AG04449 (cell line): ENCODE results near the gene LYVE1.

ENCODE experiments used
- CTCF ChIA-PET: fragments of 350-600 bp; formaldehyde crosslinking; extraction: SDS; loops from one replicate; lab custom pipeline; 2021; ENCODE audit warnings: antibody characterized with exemption; lab: Yijun Ruan, JAX
- POLR2A ChIA-PET: fragments of 400-600, 350-600 bp; formaldehyde crosslinking; extraction: SDS; loops from one replicate; lab custom pipeline; 2020; ENCODE audit warnings: antibody characterized with exemption, inconsistent platforms; lab: Yijun Ruan, JAX
- DNase-seq: peaks from one replicate; pipeline ENCODE4 v3.0.0-alpha.2; 2010; ENCODE audit warnings: low read depth, low spot score
- H3K4me3 ChIP-seq: 2 replicates; pipeline ENCODE4 v1.5.1; 2011; ENCODE audit warnings: low read depth, mild to moderate bottlenecking, control low read depth, low read length
- TF ChIP-seq, protein P1 (sequence below): IDR thresholded peaks from one replicate; pipeline ENCODE4 v1.5.1; 2011; ENCODE audit warnings: mild to moderate bottlenecking, moderate library complexity, low read length, control low read depth, inconsistent platforms; ENCODE audit not compliant: insufficient read depth; ENCODE audit errors: missing control alignments

Gene LYVE1, protein sequence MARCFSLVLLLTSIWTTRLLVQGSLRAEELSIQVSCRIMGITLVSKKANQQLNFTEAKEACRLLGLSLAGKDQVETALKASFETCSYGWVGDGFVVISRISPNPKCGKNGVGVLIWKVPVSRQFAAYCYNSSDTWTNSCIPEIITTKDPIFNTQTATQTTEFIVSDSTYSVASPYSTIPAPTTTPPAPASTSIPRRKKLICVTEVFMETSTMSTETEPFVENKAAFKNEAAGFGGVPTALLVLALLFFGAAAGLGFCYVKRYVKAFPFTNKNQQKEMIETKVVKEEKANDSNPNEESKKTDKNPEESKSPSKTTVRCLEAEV

DNA sequence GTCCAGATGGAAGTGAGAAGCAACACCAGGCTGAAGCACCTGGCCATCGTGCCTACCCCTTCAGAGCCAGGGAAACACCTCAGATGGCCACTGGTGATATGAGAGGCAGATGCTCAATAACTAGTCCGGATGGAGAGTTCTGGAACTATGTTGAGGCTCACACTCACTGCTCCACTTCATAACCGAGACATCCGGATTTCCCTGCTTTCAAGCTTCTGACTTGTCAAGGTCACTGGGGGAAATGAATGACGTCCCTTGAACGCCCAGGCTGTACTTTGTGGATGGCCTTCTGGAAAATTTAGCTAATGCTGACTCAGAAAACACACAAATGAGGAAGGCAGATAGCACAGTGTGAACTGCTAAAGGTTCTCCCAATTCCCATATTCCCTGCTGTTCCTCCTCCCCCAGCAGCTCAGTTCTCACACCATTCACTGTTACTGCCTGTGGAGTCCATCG lies at the start of gene LYVE1:
Gene LYVE1, minus strand, starts transcription at position 180 of the 456 bp plus-strand sequence. Its CDS starts 133 bp downstream, at position 47.
- ChIA-PET POLR2A (no interaction called here), CTCF (no interaction called here)
- no peak within 1 kb of the TSS for H3K4me3 ChIP-seq
- TF ChIP-seq, protein P1, sequence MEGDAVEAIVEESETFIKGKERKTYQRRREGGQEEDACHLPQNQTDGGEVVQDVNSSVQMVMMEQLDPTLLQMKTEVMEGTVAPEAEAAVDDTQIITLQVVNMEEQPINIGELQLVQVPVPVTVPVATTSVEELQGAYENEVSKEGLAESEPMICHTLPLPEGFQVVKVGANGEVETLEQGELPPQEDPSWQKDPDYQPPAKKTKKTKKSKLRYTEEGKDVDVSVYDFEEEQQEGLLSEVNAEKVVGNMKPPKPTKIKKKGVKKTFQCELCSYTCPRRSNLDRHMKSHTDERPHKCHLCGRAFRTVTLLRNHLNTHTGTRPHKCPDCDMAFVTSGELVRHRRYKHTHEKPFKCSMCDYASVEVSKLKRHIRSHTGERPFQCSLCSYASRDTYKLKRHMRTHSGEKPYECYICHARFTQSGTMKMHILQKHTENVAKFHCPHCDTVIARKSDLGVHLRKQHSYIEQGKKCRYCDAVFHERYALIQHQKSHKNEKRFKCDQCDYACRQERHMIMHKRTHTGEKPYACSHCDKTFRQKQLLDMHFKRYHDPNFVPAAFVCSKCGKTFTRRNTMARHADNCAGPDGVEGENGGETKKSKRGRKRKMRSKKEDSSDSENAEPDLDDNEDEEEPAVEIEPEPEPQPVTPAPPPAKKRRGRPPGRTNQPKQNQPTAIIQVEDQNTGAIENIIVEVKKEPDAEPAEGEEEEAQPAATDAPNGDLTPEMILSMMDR, result no peak
- no peak for DNase-seq

DNA sequence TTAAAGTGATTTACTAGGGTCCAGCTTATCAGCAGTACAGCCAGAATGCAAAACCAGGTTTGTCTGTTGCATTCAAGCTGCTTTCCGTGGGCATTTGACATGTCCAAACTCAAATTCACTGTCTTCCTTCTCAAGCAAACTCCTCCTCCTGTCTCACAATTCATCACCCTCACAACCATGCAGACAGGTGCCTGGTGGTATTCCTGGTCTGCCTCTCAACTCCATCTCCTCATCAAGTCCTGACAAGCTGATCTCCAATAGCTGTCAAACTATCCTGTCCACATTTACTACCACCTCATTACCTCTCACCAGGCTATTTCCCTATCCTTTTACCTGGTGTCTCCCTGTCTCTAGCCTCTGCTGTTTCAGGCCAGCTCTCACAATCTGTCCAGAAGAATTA lies 49.1 kb upstream of the LYVE1 start:
- TF ChIP-seq, protein P1, result no peak
- H3K4me3 ChIP-seq, result no peak overlapping the region
- ChIA-PET POLR2A (no interaction called here), CTCF (interaction anchor here (1.0 to 2.0 kb wide), 5 partner anchors 9 to 76 kb away, joined by 3 to 7 read pairs (median 4); partner anchors contain the start of gene RNF141)
- DNase-seq, result no peak

DNA sequence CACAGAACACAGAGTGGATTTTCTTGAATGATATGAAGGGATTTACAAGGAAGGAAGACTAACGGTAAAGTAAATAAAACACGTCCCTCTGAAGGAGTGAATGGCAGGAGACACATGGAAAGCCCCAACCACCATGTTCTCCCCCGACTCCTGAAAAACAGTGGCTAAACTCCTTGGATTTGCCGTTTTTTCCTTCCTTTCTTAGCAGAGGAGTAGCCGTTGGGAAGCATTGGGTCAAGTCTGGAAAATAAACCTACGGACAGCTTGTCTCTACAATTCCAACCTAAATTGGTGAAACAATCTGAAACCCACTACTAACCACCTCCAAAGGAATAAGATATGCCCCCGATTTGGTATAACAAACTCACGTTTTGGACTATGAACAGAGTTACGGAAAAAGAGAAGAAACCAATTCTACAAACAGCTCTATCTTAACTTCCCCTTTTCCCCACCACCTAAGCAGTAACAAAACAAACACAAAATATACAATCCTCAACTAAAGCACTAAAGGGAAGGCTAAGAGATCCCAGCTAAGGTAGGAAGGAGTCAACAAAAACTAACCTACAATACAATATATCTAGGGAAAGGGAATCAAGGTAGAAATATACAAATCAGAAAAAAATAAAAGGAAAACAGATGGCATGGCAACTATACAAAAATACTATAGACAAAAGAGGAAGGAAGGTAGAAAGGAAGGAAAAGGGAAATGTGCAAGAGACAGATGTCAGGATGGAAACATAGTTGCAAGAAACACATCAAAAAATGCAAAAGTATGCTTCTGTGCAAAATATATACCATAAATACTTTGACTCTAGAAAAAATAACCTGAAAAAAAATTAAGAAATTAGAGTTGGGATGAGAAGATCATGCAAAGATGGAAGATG lies 43.8 kb upstream of the LYVE1 start:
- ChIA-PET POLR2A (no interaction called here), CTCF (no interaction called here)

DNA sequence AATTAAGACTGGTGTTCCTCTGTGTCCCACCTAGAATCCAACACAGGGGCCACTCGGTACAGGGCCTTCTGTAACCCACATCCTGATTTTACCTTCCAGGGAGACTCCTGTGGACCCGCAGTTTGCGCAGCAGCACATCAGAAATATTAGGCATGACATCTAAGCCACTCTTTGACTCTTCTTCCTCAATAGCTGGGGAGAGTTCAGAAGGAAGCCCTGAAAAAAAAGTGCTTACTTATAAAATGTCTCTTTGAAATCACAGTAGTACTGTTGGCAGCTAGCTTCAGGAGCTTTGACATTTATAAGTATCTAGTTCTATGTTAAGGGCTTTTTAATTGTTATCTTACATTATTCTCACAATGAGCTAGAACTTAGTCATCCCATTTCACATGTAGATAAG lies 41.2 kb upstream of the LYVE1 start:
- ChIA-PET CTCF (interaction anchor here (1.0 to 1.4 kb wide), 4 partner anchors 15 to 68 kb away, joined by 3 to 4 read pairs (median 4); no protein-coding TSS in a partner anchor), POLR2A (no interaction called here)
- DNase-seq, result no peak
- H3K4me3 ChIP-seq, result no peak overlapping the region
- TF ChIP-seq, protein P1, result no peak

More for the DNA sequence above, 43.8 kb upstream of the LYVE1 start:
- TF ChIP-seq, protein P1, result no peak
- H3K4me3 ChIP-seq, result no peak overlapping the region
- DNase-seq, result no peak

DNA sequence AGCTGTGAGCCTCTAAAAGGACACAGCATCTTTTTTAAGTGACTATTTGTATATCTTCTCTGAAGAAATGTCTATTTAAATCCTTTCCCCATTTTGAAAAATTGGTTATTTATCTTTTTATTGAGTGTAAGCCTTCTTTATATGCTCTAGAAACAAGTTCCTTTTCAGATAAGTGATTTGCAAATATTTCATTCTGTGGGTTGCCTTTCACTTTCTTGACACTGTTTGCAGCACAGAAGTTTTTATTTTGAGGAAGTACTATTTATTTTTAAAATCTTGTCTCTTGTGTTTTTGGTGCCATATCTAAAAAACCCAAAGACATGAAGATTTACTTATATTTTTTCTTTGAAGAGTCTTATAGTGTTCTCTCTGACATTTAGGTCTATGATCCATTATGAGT lies 40.1 kb upstream of the LYVE1 start:
- TF ChIP-seq, protein P1, result no peak
- no peak for DNase-seq
- ChIA-PET POLR2A (no interaction called here), CTCF (no interaction called here)
- H3K4me3 ChIP-seq, result no peak overlapping the region
